ENCODE data around the gene PTTG1. TPM values are rescaled to one million over a fixed set of nuclear protein-coding genes. Genes with fewer than 3 reads are reported as not detected.

PTTG1 gene
- total and polyA plus RNA-seq, 2 experiments from 2014 or later: 394 to 620 TPM

- TF ChIP-seq ZNF462 (CRISPR knock-in tag; IDR thresholded peaks at IDR 0.05) (no peak), NANOG (IDR thresholded peaks at IDR 0.05; ENCODE audit: borderline replicate concordance) (no peak), POLR2AphosphoS5 (IDR thresholded peaks at IDR 0.05; ENCODE audit: low read depth) (no peak), JUNB (IDR thresholded peaks at IDR 0.05; ENCODE audit: unreplicated experiment) (no peak), EZH2phosphoT487 (IDR thresholded peaks at IDR 0.05; ENCODE audit: unreplicated experiment) (no peak)
Observed at GRCh38 chr5:160384681-160385080, 37.0 kb upstream of the PTTG1 start (continued).

GRCh38 chr5:160385496-160385895 lies 36.2 kb upstream of the PTTG1 start:
- Histone ChIP-seq H3K27me3 (ENCODE audit: insufficient read depth) (no peaks in the 10 kb centered on the region), H3K9me2 (ENCODE audit: insufficient read depth) (no peaks in the 10 kb centered on the region; the same call in 1 of the 2 replicates), H3K4me1 (ENCODE audit: insufficient read depth) (no peaks in the 10 kb centered on the region), H3K79me2 (replicated peaks; ENCODE audit: insufficient read depth) (no peaks in the 10 kb centered on the region), H3K36me3 (ENCODE audit: insufficient read depth) (no peaks in the 10 kb centered on the region), H3K27ac (ENCODE audit: low read depth) (no peak overlapping the region), H2AFZ (no peak overlapping the region), H3K4me3 (no peak overlapping the region), H4K20me1 (replicated peaks; ENCODE audit: insufficient read depth) (no peaks in the 10 kb centered on the region), H3K4me2 (no peak overlapping the region), H3F3A (replicated peaks; ENCODE audit: low read depth) (no peaks in the 10 kb centered on the region)
- TF ChIP-seq POLR2AphosphoS5 (IDR thresholded peaks at IDR 0.05; ENCODE audit: low read depth) (no peak), STAT1 (IDR thresholded peaks at IDR 0.05; ENCODE audit: unreplicated experiment) (no peak)
- peaks cover 17% of the 10 kb centered on the region; the same call in 2 of the 3 replicates for H3K9me3 Mint-ChIP-seq
- no peaks in the 10 kb centered on the region for H3K4me1 Mint-ChIP-seq
- no peak for ATAC-seq
- no peak overlapping the region for H3K4me3 Mint-ChIP-seq
- peaks cover 2% of the 10 kb centered on the region for H3K27me3 Mint-ChIP-seq (ENCODE audit: insufficient read depth, low read depth, poor library complexity)
- H3K27ac Mint-ChIP-seq: no peak overlapping the region
- peaks cover 16% of the 10 kb centered on the region; the same call in 2 of the 3 replicates for H3K36me3 Mint-ChIP-seq (ENCODE audit: low read depth)
- DNase-seq (ENCODE audit: low spot score): no peak
